Femur (tissue), 1 donor: Measurements from ENCODE around the gene LRRC71.

Experiments used
- DNase-seq: peaks from one replicate; pipeline ENCODE4 v3.0.0-alpha.2; 2017

Gene LRRC71

GRCh38 chr1:156920233-156921052 lies at the start of gene LRRC71:
LRRC71 (plus strand) TSS chr1:156920632; CDS start chr1:156920804, 172 bp downstream.
- peak; percentile 87 for DNase-seq

- DNase-seq = no peak
Observed at GRCh38 chr1:156873659-156874058, 46.8 kb upstream of the LRRC71 start.

GRCh38 chr1:156874142-156874541 lies 46.3 kb upstream of the LRRC71 start:
- no peak for DNase-seq

- no peak for DNase-seq
Observed at GRCh38 chr1:156874572-156875340, 45.7 kb upstream of the LRRC71 start.

GRCh38 chr1:156875341-156875615 lies 45.2 kb upstream of the LRRC71 start:
- DNase-seq = no peak

- no peak for DNase-seq
Observed at GRCh38 chr1:156876281-156876680, 44.2 kb upstream of the LRRC71 start.

GRCh38 chr1:156877433-156878170 lies 42.8 kb upstream of the LRRC71 start:
- no peak for DNase-seq

GRCh38 chr1:156879876-156880275 lies 40.6 kb upstream of the LRRC71 start:
- no peak for DNase-seq

GRCh38 chr1:156880473-156880872 lies 40.0 kb upstream of the LRRC71 start:
- no peak for DNase-seq

- no peak for DNase-seq
Observed at GRCh38 chr1:156881101-156881500, 39.3 kb upstream of the LRRC71 start.

GRCh38 chr1:156881663-156882062 lies 38.8 kb upstream of the LRRC71 start:
- DNase-seq = no peak

GRCh38 chr1:156882543-156882942 lies 37.9 kb upstream of the LRRC71 start:
- no peak for DNase-seq

- no peak for DNase-seq
Observed at GRCh38 chr1:156883919-156884318, 36.5 kb upstream of the LRRC71 start.

GRCh38 chr1:156884560-156885184 lies 35.8 kb upstream of the LRRC71 start:
- no peak for DNase-seq

GRCh38 chr1:156885314-156885713 lies 35.1 kb upstream of the LRRC71 start:
- no peak for DNase-seq

- no peak for DNase-seq
Observed at GRCh38 chr1:156885880-156886355, 34.5 kb upstream of the LRRC71 start.

GRCh38 chr1:156886583-156887281 lies 33.7 kb upstream of the LRRC71 start:
- DNase-seq = no peak

GRCh38 chr1:156887317-156887716 lies 33.1 kb upstream of the LRRC71 start:
- no peak for DNase-seq

- no peak for DNase-seq
Observed at GRCh38 chr1:156887734-156888133, 32.7 kb upstream of the LRRC71 start.

GRCh38 chr1:156889802-156890580 lies 30.4 kb upstream of the LRRC71 start:
- DNase-seq = peak; percentile 86
